Liver (tissue), 9 donors: ENCODE data around the gene HSD3B2. TPM values are rescaled to one million over a fixed set of nuclear protein-coding genes. Genes with fewer than 3 reads are reported as not detected.

Source experiments
- DNase-seq: peaks from one replicate; pipeline ENCODE4 v3.0.0-alpha.2; 2017; ENCODE audit warnings: low spot score
- H3K27ac ChIP-seq, 2 donors: one replicate each; pipeline ENCODE4 v1.7.0; 2013; ENCODE audit warnings: inconsistent platforms in 2 of 2, low read length in 2 of 2, control low read depth in 1 of 2, low read depth in 1 of 2, mild to moderate bottlenecking in 1 of 2
- H3K27me3 ChIP-seq, 4 donors: one replicate each; pipeline versions ENCODE4 v1.6.1 to v1.7.0; 2013; ENCODE audit warnings: low read length in 3 of 4, inconsistent platforms in 1 of 4, mild to moderate bottlenecking in 1 of 4, moderate library complexity in 1 of 4; ENCODE audit not compliant: control insufficient read depth in 4 of 4, insufficient read depth in 4 of 4
- H3K36me3 ChIP-seq, 4 donors: one replicate each; pipeline versions ENCODE4 v1.6.1 to v1.7.0; 2013; ENCODE audit warnings: low read length in 3 of 4, mild to moderate bottlenecking in 3 of 4, low read depth in 1 of 4, moderate library complexity in 1 of 4; ENCODE audit not compliant: control insufficient read depth in 4 of 4, insufficient read depth in 3 of 4
- H3K4me1 ChIP-seq, 4 donors: one replicate each; pipeline versions ENCODE4 v1.6.1 to v1.7.0; 2013; ENCODE audit warnings: low read length in 3 of 4, mild to moderate bottlenecking in 3 of 4, moderate library complexity in 1 of 4; ENCODE audit not compliant: control insufficient read depth in 4 of 4, insufficient read depth in 4 of 4
- H3K4me3 ChIP-seq, 3 donors: one replicate each; pipeline versions ENCODE4 v1.6.1 to v1.7.0; 2013; ENCODE audit warnings: low read length in 3 of 3, control low read depth in 1 of 3, low read depth in 1 of 3, mild to moderate bottlenecking in 1 of 3
- H3K9ac ChIP-seq, 2 donors: one replicate each; pipeline ENCODE4 v1.7.0; 2013; ENCODE audit warnings: low read length in 2 of 2, mild to moderate bottlenecking in 2 of 2, moderate library complexity in 2 of 2, control low read depth in 1 of 2, low read depth in 1 of 2
- H3K9me3 ChIP-seq, 4 donors: one replicate each; pipeline versions ENCODE4 v1.6.1 to v1.7.0; 2013; ENCODE audit warnings: low read length in 3 of 4; ENCODE audit not compliant: control insufficient read depth in 4 of 4
- ATF3 ChIP-seq: IDR thresholded peaks from 2 replicates; pipeline ENCODE4 v1.6.1; 2016; ENCODE audit warnings: antibody characterized with exemption
- CTCF ChIP-seq: fragments of 150-350 bp; IDR thresholded peaks from 2 replicates; pipeline ENCODE4 v1.5.1; 2017; ENCODE audit warnings: improper control_type of control experiment, low read depth, low read length; ENCODE audit not compliant: missing input control
- EGR1 ChIP-seq, 2 donors: IDR thresholded peaks; 2 replicates each; pipeline ENCODE4 v1.6.1; 2016 to 2018; ENCODE audit warnings: antibody characterized with exemption in 2 of 2, low read depth in 2 of 2
- FOXA1 ChIP-seq: IDR thresholded peaks from 2 replicates; pipeline ENCODE4 v1.6.1; 2016; ENCODE audit warnings: antibody characterized with exemption
- FOXA2 ChIP-seq: IDR thresholded peaks from 2 replicates; pipeline ENCODE4 v1.6.1; 2016; ENCODE audit warnings: antibody characterized with exemption
- GABPA ChIP-seq, 2 donors: IDR thresholded peaks in 1 of 2; conservative IDR thresholded peaks in 1 of 2; 2 replicates each; pipeline ENCODE4 v1.6.1; 2016; ENCODE audit warnings: antibody characterized with exemption in 2 of 2, mild to moderate bottlenecking in 1 of 2, moderate library complexity in 1 of 2
- HNF4A ChIP-seq, 2 donors: conservative IDR thresholded peaks; 2 replicates each; pipeline ENCODE4 v1.6.1; 2016; ENCODE audit warnings: antibody characterized with exemption in 2 of 2, mild to moderate bottlenecking in 2 of 2
- HNF4G ChIP-seq: IDR thresholded peaks from 2 replicates; pipeline ENCODE4 v1.6.1; 2016; ENCODE audit warnings: antibody characterized with exemption
- JUND ChIP-seq, 2 donors: IDR thresholded peaks; 2 replicates each; pipeline ENCODE4 v1.6.1; 2016; ENCODE audit warnings: antibody characterized with exemption in 2 of 2
- MAX ChIP-seq: IDR thresholded peaks from 2 replicates; pipeline ENCODE4 v1.6.1; 2016; ENCODE audit warnings: antibody characterized with exemption
- NR2F2 ChIP-seq: IDR thresholded peaks from 2 replicates; pipeline ENCODE4 v1.6.1; 2016; ENCODE audit warnings: antibody characterized with exemption
- RAD21 ChIP-seq, 2 donors: IDR thresholded peaks; 2 replicates each; pipeline ENCODE4 v1.6.1; 2016; ENCODE audit warnings: antibody characterized with exemption in 2 of 2, mild to moderate bottlenecking in 2 of 2
- REST ChIP-seq: IDR thresholded peaks from 2 replicates; pipeline ENCODE4 v1.6.1; 2016; ENCODE audit warnings: antibody characterized with exemption, mild to moderate bottlenecking
- RXRA ChIP-seq, 2 donors: IDR thresholded peaks; 2 replicates each; pipeline ENCODE4 v1.6.1; 2017 to 2018; ENCODE audit warnings: antibody characterized with exemption in 2 of 2, mild to moderate bottlenecking in 1 of 2
- SP1 ChIP-seq: IDR thresholded peaks from 2 replicates; pipeline ENCODE4 v1.6.1; 2018; ENCODE audit warnings: antibody characterized with exemption, mild to moderate bottlenecking
- TAF1 ChIP-seq: conservative IDR thresholded peaks from 2 replicates; pipeline ENCODE4 v1.6.1; 2016; ENCODE audit warnings: antibody characterized with exemption, mild to moderate bottlenecking
- YY1 ChIP-seq: IDR thresholded peaks from 2 replicates; pipeline ENCODE4 v1.6.1; 2016; ENCODE audit warnings: antibody characterized with exemption, mild to moderate bottlenecking
- ZBTB33 ChIP-seq: IDR thresholded peaks from 2 replicates; pipeline ENCODE4 v1.6.1; 2016; ENCODE audit warnings: antibody characterized with exemption
- WGBS: extraction: QIAGEN DNeasy Blood & Tissue Kit; methylation state at CpG from one replicate; pipeline ENCODE4 v1.1.7; 2013; 5-methylcytosine and 5-hydroxymethylcytosine counted together
- polyA plus RNA-seq, 2 donors: library from polyadenylated mRNA; stranded (reverse) in 1 of 2; unstranded in 1 of 2; fragments of 200-250 nt in 1 of 2; fragments of >200 nt in 1 of 2; fragmentation: Nextera tagmentation in 1 of 2; extraction: Ambion mirVana in 1 of 2; gene quantifications; one replicate each; pipeline versions ENCODE4 v1.2.1 to v1.2.3, GENCODE V29; 2013 to 2015
- total RNA-seq, 2 donors: library from RNA; depleted of rRNA; stranded (reverse); fragments of >200 nt; gene quantifications; one replicate each; pipeline ENCODE4 v1.2.3, GENCODE V29; 2014
- donor health status: healthy.
- donor health status: healthy.
- donor health status: healthy.
- donor health status: healthy.
- donor health status: healthy.

Gene HSD3B2
- total and polyA plus RNA-seq, 4 donors, result 0.14 to 0.25 (median 0.18) TPM; not detected in 1

GRCh38 chr1:119394085-119394484 lies 20.9 kb upstream of the HSD3B2 start:
- 32% methylated on average over 1 of the region's 1 CpG for WGBS
- Histone ChIP-seq H3K27me3 (no peaks in the 10 kb centered on the region), H3K36me3 (peaks cover 0 to 23% (median 3%) of the 10 kb centered on the region in 4 donors), H3K4me1 (peaks cover 10 to 46% (median 17%) of the 10 kb centered on the region in 4 donors), H3K27ac (no peak overlapping the region), H3K9me3 (no peaks in the 10 kb centered on the region), H3K9ac (no peak overlapping the region), H3K4me3 (no peak overlapping the region)
- no peak for DNase-seq
- TF ChIP-seq HNF4A (conservative IDR thresholded peaks at IDR 0.05), result peak; percentile 79 to 81
- TF ChIP-seq MAX, result no peak
- peak; percentile 29 for TF ChIP-seq HNF4G
- no peak for TF ChIP-seq FOXA2
- no peak for TF ChIP-seq GABPA (IDR thresholded peaks at IDR 0.05 in 1 of 2, conservative IDR thresholded peaks at IDR 0.05 in 1 of 2)
- no peak for TF ChIP-seq YY1
- TF ChIP-seq ZBTB33, result no peak
- no peak for TF ChIP-seq NR2F2
- no peak for TF ChIP-seq TAF1
- TF ChIP-seq RXRA (IDR thresholded peaks at IDR 0.05), result no peak
- TF ChIP-seq SP1, result peak; percentile 27
- TF ChIP-seq FOXA1, result no peak
- no peak for TF ChIP-seq CTCF
- no peak for TF ChIP-seq JUND (IDR thresholded peaks at IDR 0.05)
- no peak for TF ChIP-seq REST
- no peak for TF ChIP-seq EGR1 (IDR thresholded peaks at IDR 0.05; ENCODE audit: low read depth in 2 of 2)
- peak in 1 of 2 donors; percentile 27 for TF ChIP-seq RAD21 (IDR thresholded peaks at IDR 0.05)
- no peak for TF ChIP-seq ATF3
